Trophoblast cell (in vitro differentiated cells and primary cell): ENCODE measurements around the gene MRTFA.
"Not testable (repeated sequence)": the region's sequence is repeated elsewhere in the genome, so short reads cannot be mapped to it uniquely, and the experiment has no call there.

Experiments
- DNase-seq, 2 donors: peaks; one replicate each; pipeline ENCODE4 v3.0.0-alpha.2; 2016
- H2AFZ ChIP-seq: 2 replicates; pipeline ENCODE4 v1.6.1; 2013; ENCODE audit warnings: low read length, moderate library complexity, mild to moderate bottlenecking; ENCODE audit not compliant: insufficient read depth, poor library complexity
- H2AK5ac ChIP-seq: 2 replicates; pipeline ENCODE4 v1.6.1; 2013; ENCODE audit warnings: mild to moderate bottlenecking, low read length
- H2BK120ac ChIP-seq: 2 replicates; pipeline ENCODE4 v1.6.1; 2013; ENCODE audit warnings: low read length, mild to moderate bottlenecking, moderate library complexity; ENCODE audit not compliant: insufficient read depth, poor library complexity
- H2BK12ac ChIP-seq: 2 replicates; pipeline ENCODE4 v1.6.1; 2013; ENCODE audit warnings: mild to moderate bottlenecking, low read length, moderate library complexity
- H2BK5ac ChIP-seq: 2 replicates; pipeline ENCODE4 v1.6.1; 2013; ENCODE audit warnings: low read length, low read depth, moderate library complexity, mild to moderate bottlenecking; ENCODE audit not compliant: poor library complexity
- H3K14ac ChIP-seq: 2 replicates; pipeline ENCODE4 v1.6.1; 2013; ENCODE audit warnings: mild to moderate bottlenecking, low read length
- H3K18ac ChIP-seq: 2 replicates; pipeline ENCODE4 v1.6.1; 2013; ENCODE audit warnings: mild to moderate bottlenecking, low read length
- H3K23ac ChIP-seq: 2 replicates; pipeline ENCODE4 v1.6.1; 2013; ENCODE audit warnings: low read length
- H3K27ac ChIP-seq: 2 replicates; pipeline ENCODE4 v1.5.1; 2013; ENCODE audit warnings: low read depth, mild to moderate bottlenecking, inconsistent platforms, low read length, moderate library complexity
- H3K27me3 ChIP-seq: 2 replicates; pipeline ENCODE4 v1.6.1; 2013; ENCODE audit warnings: inconsistent platforms, mild to moderate bottlenecking, low read length, moderate library complexity; ENCODE audit not compliant: insufficient read depth
- H3K36me3 ChIP-seq, 2 experiments: 1 replicate in 1 of 2; 2 replicates in 1 of 2; pipeline ENCODE4 v1.6.1; 2013; ENCODE audit warnings: low read length in 2 of 2, mild to moderate bottlenecking in 2 of 2, moderate library complexity in 1 of 2; ENCODE audit not compliant: insufficient read depth in 2 of 2, control insufficient read depth in 1 of 2
- H3K4ac ChIP-seq: 2 replicates; pipeline ENCODE4 v1.6.1; 2013; ENCODE audit warnings: low read depth, mild to moderate bottlenecking, low read length, moderate library complexity
- H3K4me1 ChIP-seq, 2 experiments: 1 replicate in 1 of 2; 2 replicates in 1 of 2; pipeline ENCODE4 v1.6.1; 2013; ENCODE audit warnings: low read length in 2 of 2, mild to moderate bottlenecking in 2 of 2, moderate library complexity in 1 of 2; ENCODE audit not compliant: insufficient read depth in 2 of 2, control insufficient read depth in 1 of 2
- H3K4me2 ChIP-seq: 2 replicates; pipeline ENCODE4 v1.6.1; 2013; ENCODE audit warnings: inconsistent platforms, mild to moderate bottlenecking, low read length, moderate library complexity
- H3K4me3 ChIP-seq: 2 replicates; pipeline ENCODE4 v1.5.1; 2013; ENCODE audit warnings: mild to moderate bottlenecking, low read depth, low read length, inconsistent platforms
- H3K79me1 ChIP-seq: one replicate; pipeline ENCODE4 v1.6.1; 2013; ENCODE audit warnings: low read length
- H3K79me2 ChIP-seq: 2 replicates; pipeline ENCODE4 v1.6.1; 2013; ENCODE audit warnings: low read length, mild to moderate bottlenecking; ENCODE audit not compliant: control insufficient read depth, insufficient read depth, poor library complexity
- H3K9ac ChIP-seq: 2 replicates; pipeline ENCODE4 v1.6.1; 2013; ENCODE audit warnings: mild to moderate bottlenecking, low read length
- H3K9me3 ChIP-seq: 2 replicates; pipeline ENCODE4 v1.6.1; 2013; ENCODE audit warnings: low read depth, mild to moderate bottlenecking, control low read depth, inconsistent platforms, low read length; ENCODE audit not compliant: insufficient read depth
- H4K12ac ChIP-seq: 2 replicates; pipeline ENCODE4 v1.6.1; 2013; ENCODE audit warnings: low read depth, mild to moderate bottlenecking, low read length, moderate library complexity
- H4K8ac ChIP-seq: 2 replicates; pipeline ENCODE4 v1.6.1; 2013; ENCODE audit warnings: low read depth, mild to moderate bottlenecking, low read length, moderate library complexity
- H4K91ac ChIP-seq: one replicate; pipeline ENCODE4 v1.6.1; 2013; ENCODE audit warnings: low read depth, mild to moderate bottlenecking, low read length, moderate library complexity
- WGBS: extraction: QIAGEN DNeasy Blood & Tissue Kit; methylation state at CpG from one replicate; pipeline ENCODE4 v1.1.7; 2013; ENCODE audit warnings: missing lambda C conversion rate; ENCODE audit not compliant: insufficient read length, insufficient coverage; ENCODE audit errors: extremely low coverage; 5-methylcytosine and 5-hydroxymethylcytosine counted together

The MRTFA gene

DNA sequence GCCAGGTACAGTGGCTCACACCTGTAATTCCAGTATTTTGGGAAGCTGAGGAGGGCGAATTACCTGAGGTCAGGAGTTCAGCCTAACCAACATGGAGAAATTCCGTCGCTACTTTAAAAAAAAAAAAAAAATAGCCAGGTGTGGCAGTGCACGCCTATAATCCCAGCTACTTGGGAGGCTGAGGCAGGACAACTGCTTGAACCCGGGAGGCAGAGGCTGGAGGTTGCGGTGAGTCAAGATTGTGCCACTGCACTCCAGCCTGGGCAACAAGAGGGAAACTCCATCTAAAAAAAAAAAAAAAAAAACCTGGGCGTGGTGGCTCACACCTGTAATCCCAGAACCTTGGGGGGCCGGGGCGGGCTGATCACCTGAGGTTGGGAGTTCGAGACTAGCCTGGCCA lies 37.8 kb downstream of the MRTFA start:
- Histone ChIP-seq H3K79me2 (peaks cover 10% of the 10 kb centered on the region), H3K4me1 (peaks cover 9 to 17% of the 10 kb centered on the region in 2 experiments)
- H2BK5ac ChIP-seq, H4K12ac ChIP-seq, H3K23ac ChIP-seq, H3K4ac ChIP-seq, H4K8ac ChIP-seq, H2AFZ ChIP-seq, H3K9ac ChIP-seq, H3K9me3 ChIP-seq, H3K27me3 ChIP-seq, H3K79me1 ChIP-seq, H3K14ac ChIP-seq, H3K27ac ChIP-seq, H2BK12ac ChIP-seq, H3K4me2 ChIP-seq, H4K91ac ChIP-seq, H3K4me3 ChIP-seq, H3K36me3 ChIP-seq, H3K18ac ChIP-seq, H2AK5ac ChIP-seq, H2BK120ac ChIP-seq: not testable (repeated sequence)
- DNase-seq, result peak in 1 of 2 donors; percentile 44
- WGBS, result no CpG with 5 or more reads among the region's 10 CpGs

DNA sequence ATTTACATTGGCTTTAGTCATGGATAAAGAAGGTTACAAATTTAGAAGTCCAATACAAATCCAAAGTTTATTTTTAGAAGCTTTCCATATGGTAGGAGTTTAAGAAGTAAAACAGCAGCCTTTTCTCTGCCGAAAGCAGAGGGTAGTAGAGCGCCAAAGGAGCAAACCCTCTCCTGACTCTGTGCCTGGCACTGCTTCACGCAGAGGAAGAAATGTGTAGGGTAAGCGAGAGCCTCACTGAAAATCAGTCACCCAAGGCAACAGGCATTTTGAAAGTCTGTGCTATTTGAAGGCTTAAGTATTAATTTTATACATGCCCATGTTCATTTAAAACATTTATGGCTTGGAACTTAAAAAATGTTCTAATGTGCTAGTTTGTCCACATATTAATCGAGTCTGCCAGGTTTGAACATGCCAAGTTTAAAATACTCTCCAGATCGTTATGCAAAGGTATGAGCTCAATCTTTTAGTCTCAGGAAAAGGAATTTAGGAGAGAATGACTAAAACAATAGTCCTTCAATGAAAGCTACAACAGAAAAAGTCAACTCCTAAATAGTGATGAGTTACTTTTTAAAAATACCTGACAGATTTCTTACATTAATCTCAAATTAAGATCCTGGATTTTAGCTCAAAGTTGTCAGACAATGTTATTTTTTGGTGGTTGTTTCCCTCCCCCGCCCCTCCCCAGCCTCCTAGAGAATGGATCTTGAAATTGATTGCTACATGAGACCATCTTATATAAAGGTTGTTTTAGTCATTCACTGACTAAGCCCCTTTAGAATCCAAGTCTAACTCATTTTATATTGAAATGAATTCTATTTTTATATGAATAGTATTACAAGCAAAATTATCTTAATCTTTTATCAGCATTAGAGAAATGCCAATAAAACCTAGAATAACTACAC lies 38.7 kb downstream of the MRTFA start:
- Histone ChIP-seq H3K79me1 (peaks cover 9% of the 10 kb centered on the region), H3K4me3 (no peak overlapping the region), H3K18ac (peak overlapping the region; percentile 82), H4K12ac (no peak overlapping the region), H3K27me3 (no peaks in the 10 kb centered on the region), H2BK12ac (peak overlapping the region; percentile 96), H3K4ac (peak overlapping the region; percentile 93), H3K36me3 (no peaks in the 10 kb centered on the region), H3K4me2 (no peak overlapping the region), H4K91ac (peak overlapping the region; percentile 21), H3K4me1 (peaks cover 11 to 22% of the 10 kb centered on the region in 2 experiments), H3K9ac (no peak overlapping the region), H2AFZ (no peak overlapping the region), H3K79me2 (peaks cover 10% of the 10 kb centered on the region), H4K8ac (peak overlapping the region; percentile 50), H3K14ac (peak overlapping the region; percentile 58), H3K27ac (peak overlapping the region; percentile 5), H2AK5ac (peak overlapping the region; percentile 95), H2BK120ac (peak overlapping the region; percentile 81), H2BK5ac (peak overlapping the region; percentile 80), H3K23ac (no peak overlapping the region), H3K9me3 (no peaks in the 10 kb centered on the region)
- peak; percentile 30 to 85 for DNase-seq
- WGBS, result no CpG with 5 or more reads among the region's 7 CpGs

DNA sequence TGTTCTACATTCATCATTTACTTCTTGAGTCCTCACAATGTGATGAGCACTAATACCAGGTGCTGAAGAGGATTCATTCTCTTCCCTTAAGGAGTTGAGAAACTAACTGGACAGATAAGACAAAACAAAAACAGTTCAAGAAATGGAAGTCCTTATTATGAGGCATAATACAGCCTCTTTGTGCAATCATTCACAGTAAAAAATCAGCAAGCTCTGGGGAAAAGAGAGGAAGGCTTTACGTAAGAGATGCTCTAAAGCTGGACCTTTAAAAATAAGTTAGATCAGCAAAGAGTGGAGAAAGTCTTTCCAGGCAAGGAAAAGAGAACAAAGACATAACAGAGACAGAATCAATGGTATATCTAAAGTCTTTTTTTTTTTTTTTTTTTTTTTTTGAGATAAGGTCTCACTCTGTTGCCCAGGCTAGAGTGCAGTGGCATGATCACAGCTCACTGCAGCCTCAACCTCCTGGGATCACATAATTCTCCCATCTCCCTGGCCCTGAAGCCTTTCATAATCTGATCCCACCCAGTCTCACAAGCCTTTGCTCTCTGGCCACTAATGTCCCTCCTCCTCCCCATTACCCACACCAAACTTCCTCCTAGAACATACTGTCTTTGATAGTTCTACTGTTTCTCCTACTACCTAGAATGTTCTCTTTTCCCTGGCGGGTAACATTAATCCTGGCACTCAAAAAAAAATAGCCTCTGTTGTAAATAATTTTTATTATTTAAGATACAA lies 40.9 kb downstream of the MRTFA start:
- Histone ChIP-seq H3K36me3 (no peaks in the 10 kb centered on the region), H2AK5ac (peak overlapping the region; percentile 86), H3K9ac (no peak overlapping the region), H3K4me3 (no peak overlapping the region), H4K12ac (no peak overlapping the region), H2AFZ (no peak overlapping the region), H3K4me2 (no peak overlapping the region), H2BK12ac (peak overlapping the region; percentile 40), H3K4me1 (peaks cover 15 to 28% of the 10 kb centered on the region in 2 experiments), H3K23ac (no peak overlapping the region), H3K27me3 (no peaks in the 10 kb centered on the region), H3K79me1 (peaks cover 9% of the 10 kb centered on the region), H2BK120ac (no peak overlapping the region), H3K18ac (peak overlapping the region; percentile 86), H2BK5ac (peak overlapping the region; percentile 82), H3K14ac (no peak overlapping the region), H4K8ac (peak overlapping the region; percentile 65), H3K79me2 (peaks cover 8% of the 10 kb centered on the region), H4K91ac (peak overlapping the region; percentile 24), H3K4ac (no peak overlapping the region), H3K27ac (peak overlapping the region; percentile 63), H3K9me3 (no peaks in the 10 kb centered on the region)
- no CpG with 5 or more reads among the region's 2 CpGs for WGBS
- peak in 1 of 2 donors; percentile 36 for DNase-seq

DNA sequence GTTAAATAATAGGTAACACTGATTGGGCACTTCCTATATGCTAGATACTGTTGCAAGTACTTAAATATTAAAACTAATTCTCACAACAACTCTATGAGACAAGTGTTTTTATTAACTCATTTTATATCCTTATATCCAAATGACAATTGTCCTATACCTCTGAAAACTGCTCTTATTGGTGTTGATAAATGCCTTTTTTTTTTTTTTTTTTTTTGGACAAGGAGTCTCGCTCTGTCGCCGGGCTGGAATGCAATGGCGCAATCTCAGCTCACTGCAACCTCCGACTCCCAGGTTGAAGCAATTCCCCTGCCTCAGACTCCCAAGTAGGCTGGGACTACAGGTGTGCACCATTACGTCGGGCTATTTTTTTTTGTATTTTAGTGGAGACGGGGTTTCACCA lies 41.6 kb downstream of the MRTFA start:
- H3K9ac ChIP-seq, result no peak overlapping the region
- peak overlapping the region; percentile 63 for H3K27ac ChIP-seq
- no CpG with 5 or more reads among the region's 8 CpGs for WGBS
- H2BK12ac ChIP-seq, result no peak overlapping the region
- no peak overlapping the region for H3K18ac ChIP-seq
- no peak overlapping the region for H4K91ac ChIP-seq
- no peak overlapping the region for H2AK5ac ChIP-seq
- no peaks in the 10 kb centered on the region for H3K9me3 ChIP-seq
- H3K79me2 ChIP-seq, result peaks cover 8% of the 10 kb centered on the region
- peak overlapping the region; percentile 21 for H2BK5ac ChIP-seq
- no peak overlapping the region for H3K23ac ChIP-seq
- peaks cover 15 to 28% of the 10 kb centered on the region in 2 experiments for H3K4me1 ChIP-seq
- H4K12ac ChIP-seq, result no peak overlapping the region
- H3K14ac ChIP-seq, result no peak overlapping the region
- H4K8ac ChIP-seq, result peak overlapping the region; percentile 19
- H3K27me3 ChIP-seq, result no peaks in the 10 kb centered on the region
- no peak overlapping the region for H3K4me2 ChIP-seq
- no peak overlapping the region for H2AFZ ChIP-seq
- DNase-seq, result peak; percentile 70 to 71
- peaks cover 11% of the 10 kb centered on the region for H3K79me1 ChIP-seq
- no peaks in the 10 kb centered on the region for H3K36me3 ChIP-seq
- no peak overlapping the region for H2BK120ac ChIP-seq
- H3K4me3 ChIP-seq, result no peak overlapping the region
- no peak overlapping the region for H3K4ac ChIP-seq
